Measurements from ENCODE around the gene MRPS33.

MRPS33 gene

GRCh38 chr7:141012044-141012685 lies 2.6 kb downstream of the MRPS33 start:
- H3K27ac ChIP-seq (replicated peaks) = no peak overlapping the region
- TF ChIP-seq POLR2AphosphoS5 (IDR thresholded peaks at IDR 0.05; ENCODE audit: low read depth) (no peak), REST (IDR thresholded peaks at IDR 0.05; ENCODE audit: insufficient replicate concordance, low read depth) (no peak), CTCF (IDR thresholded peaks at IDR 0.05; ENCODE audit: insufficient read depth, low read length) (no peak), GABPA (IDR thresholded peaks at IDR 0.05; ENCODE audit: low read depth) (no peak), SPI1 (IDR thresholded peaks at IDR 0.05; ENCODE audit: borderline replicate concordance, low read depth) (no peak)
- DNase-seq (ENCODE audit: low read depth in 1 of 2, low spot score in 1 of 2) = peak; percentile 38 to 64
- no peak overlapping the region for H3K4me3 ChIP-seq (replicated peaks; ENCODE audit: insufficient read depth, low read length)
- H3K27me3 ChIP-seq (ENCODE audit: insufficient read depth, poor library complexity, severe bottlenecking) = no peaks in the 10 kb centered on the region

- no peak overlapping the region for H3K4me3 ChIP-seq (replicated peaks; ENCODE audit: insufficient read depth, low read length)
- TF ChIP-seq GABPA (IDR thresholded peaks at IDR 0.05; ENCODE audit: low read depth) = no peak
- TF ChIP-seq REST (IDR thresholded peaks at IDR 0.05; ENCODE audit: insufficient replicate concordance, low read depth) = no peak
- TF ChIP-seq CTCF (IDR thresholded peaks at IDR 0.05; ENCODE audit: insufficient read depth, low read length) = no peak
- TF ChIP-seq SPI1 (IDR thresholded peaks at IDR 0.05; ENCODE audit: borderline replicate concordance, low read depth) = no peak
- TF ChIP-seq POLR2AphosphoS5 (IDR thresholded peaks at IDR 0.05; ENCODE audit: low read depth) = no peak
Observed at GRCh38 chr7:141011443-141011842, 3.3 kb downstream of the MRPS33 start.

GRCh38 chr7:141003172-141004065 lies 11.3 kb downstream of the MRPS33 start:
- Histone ChIP-seq H3K4me3 (replicated peaks; ENCODE audit: insufficient read depth, low read length) (no peak overlapping the region), H3K27ac (replicated peaks) (no peak overlapping the region), H3K27me3 (ENCODE audit: insufficient read depth, poor library complexity, severe bottlenecking) (no peaks in the 10 kb centered on the region)
- DNase-seq (ENCODE audit: low read depth in 1 of 2, low spot score in 1 of 2) = no peak
- TF ChIP-seq CTCF (IDR thresholded peaks at IDR 0.05; ENCODE audit: insufficient read depth, low read length) (no peak), REST (IDR thresholded peaks at IDR 0.05; ENCODE audit: insufficient replicate concordance, low read depth) (no peak), SPI1 (IDR thresholded peaks at IDR 0.05; ENCODE audit: borderline replicate concordance, low read depth) (no peak), POLR2AphosphoS5 (IDR thresholded peaks at IDR 0.05; ENCODE audit: low read depth) (no peak), GABPA (IDR thresholded peaks at IDR 0.05; ENCODE audit: low read depth) (no peak)

More at GRCh38 chr7:141011443-141011842, 3.3 kb downstream of the MRPS33 start:
- no peak for DNase-seq (ENCODE audit: low read depth in 1 of 2, low spot score in 1 of 2)
- Histone ChIP-seq H3K27ac (replicated peaks) (no peak overlapping the region), H3K27me3 (ENCODE audit: insufficient read depth, poor library complexity, severe bottlenecking) (no peaks in the 10 kb centered on the region)

All from HL-60 (cell line).